ENCODE measurements around the gene MTCL1. TPM values are rescaled to one million over a fixed set of nuclear protein-coding genes. Genes with fewer than 3 reads are reported as not detected.

MTCL1 gene
- total and polyA plus RNA-seq, 8 donors = 7.1 to 16.0 (median 11.9) TPM

DNA sequence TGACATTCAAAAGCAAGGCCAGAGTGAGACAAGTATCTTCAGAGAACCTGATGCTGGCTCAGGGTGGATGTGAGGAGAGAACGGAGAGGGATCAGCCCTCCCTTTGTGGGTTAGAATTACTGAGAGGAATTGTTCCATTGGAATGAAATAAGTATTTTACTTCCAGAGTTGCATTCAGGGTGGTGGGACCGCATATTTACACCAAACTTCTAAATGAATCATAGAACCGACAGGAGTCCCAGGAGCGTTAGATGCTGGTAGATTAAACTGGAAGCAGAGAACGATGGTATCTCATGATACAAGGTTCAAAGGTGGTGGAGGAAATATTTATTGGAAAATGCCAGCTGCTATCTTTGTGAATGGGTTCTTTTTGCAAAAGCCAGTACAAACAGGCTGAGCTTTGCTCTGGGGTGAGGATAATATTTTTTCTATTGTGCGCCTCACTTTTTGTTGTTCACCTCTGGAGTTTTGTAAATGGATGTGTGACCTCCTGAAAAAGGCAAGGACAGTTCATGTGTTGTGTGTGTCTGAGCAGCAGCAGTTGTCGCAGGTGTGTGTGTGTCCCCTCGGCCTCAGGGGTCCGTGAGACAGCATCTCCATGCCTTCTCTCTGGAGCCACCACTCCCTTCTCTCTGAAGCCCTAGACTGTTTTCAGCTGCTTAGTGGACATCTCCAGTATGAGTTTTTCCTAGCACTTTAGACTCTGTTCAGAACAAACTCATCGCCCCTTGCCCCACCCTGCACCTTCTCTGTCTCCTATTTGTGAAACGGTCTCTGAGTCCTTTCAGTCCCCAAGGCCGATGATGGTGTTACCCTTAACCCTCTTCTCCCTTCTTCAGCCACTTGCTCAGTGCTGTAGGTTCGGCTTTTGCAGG, 17.8 kb downstream of the MTCL1 start:
- Histone ChIP-seq H3K27ac (no peak overlapping the region), H3K4me3 (no peak overlapping the region), H3K9me3 (no peaks in the 10 kb centered on the region), H3K27me3 (no peaks in the 10 kb centered on the region), H3K36me3 (no peaks in the 10 kb centered on the region), H3K4me1 (no peaks in the 10 kb centered on the region)
- TF ChIP-seq, protein P1, sequence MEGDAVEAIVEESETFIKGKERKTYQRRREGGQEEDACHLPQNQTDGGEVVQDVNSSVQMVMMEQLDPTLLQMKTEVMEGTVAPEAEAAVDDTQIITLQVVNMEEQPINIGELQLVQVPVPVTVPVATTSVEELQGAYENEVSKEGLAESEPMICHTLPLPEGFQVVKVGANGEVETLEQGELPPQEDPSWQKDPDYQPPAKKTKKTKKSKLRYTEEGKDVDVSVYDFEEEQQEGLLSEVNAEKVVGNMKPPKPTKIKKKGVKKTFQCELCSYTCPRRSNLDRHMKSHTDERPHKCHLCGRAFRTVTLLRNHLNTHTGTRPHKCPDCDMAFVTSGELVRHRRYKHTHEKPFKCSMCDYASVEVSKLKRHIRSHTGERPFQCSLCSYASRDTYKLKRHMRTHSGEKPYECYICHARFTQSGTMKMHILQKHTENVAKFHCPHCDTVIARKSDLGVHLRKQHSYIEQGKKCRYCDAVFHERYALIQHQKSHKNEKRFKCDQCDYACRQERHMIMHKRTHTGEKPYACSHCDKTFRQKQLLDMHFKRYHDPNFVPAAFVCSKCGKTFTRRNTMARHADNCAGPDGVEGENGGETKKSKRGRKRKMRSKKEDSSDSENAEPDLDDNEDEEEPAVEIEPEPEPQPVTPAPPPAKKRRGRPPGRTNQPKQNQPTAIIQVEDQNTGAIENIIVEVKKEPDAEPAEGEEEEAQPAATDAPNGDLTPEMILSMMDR (IDR thresholded peaks at IDR 0.05) = no peak
- no peak for DNase-seq
- intact Hi-C loops (cut with DNase I) = no loop called here
- no peak for ATAC-seq

- intact Hi-C loops (cut with DNase I) = no loop called here
- H3K9me3 ChIP-seq = no peaks in the 10 kb centered on the region
- no peak for DNase-seq
- no peak overlapping the region for H3K27ac ChIP-seq
- no peak overlapping the region for H3K4me3 ChIP-seq
- no peaks in the 10 kb centered on the region for H3K4me1 ChIP-seq
- ATAC-seq = no peak
- H3K36me3 ChIP-seq = no peaks in the 10 kb centered on the region
- TF ChIP-seq, protein P1 (IDR thresholded peaks at IDR 0.05) = no peak
- no peaks in the 10 kb centered on the region for H3K27me3 ChIP-seq
These were observed 19.1 kb downstream of the MTCL1 start for GRCh38 chr18:8724452-8724851.

- Histone ChIP-seq H3K4me1 (no peaks in the 10 kb centered on the region), H3K36me3 (no peaks in the 10 kb centered on the region), H3K27me3 (no peaks in the 10 kb centered on the region), H3K27ac (no peak overlapping the region), H3K9me3 (no peaks in the 10 kb centered on the region), H3K4me3 (no peak overlapping the region)
- DNase-seq = no peak
- TF ChIP-seq, protein P1 (IDR thresholded peaks at IDR 0.05) = no peak
- intact Hi-C loops (cut with DNase I) = no loop called here
- no peak for ATAC-seq
These were observed 20.9 kb downstream of the MTCL1 start for GRCh38 chr18:8726281-8726680.

DNA sequence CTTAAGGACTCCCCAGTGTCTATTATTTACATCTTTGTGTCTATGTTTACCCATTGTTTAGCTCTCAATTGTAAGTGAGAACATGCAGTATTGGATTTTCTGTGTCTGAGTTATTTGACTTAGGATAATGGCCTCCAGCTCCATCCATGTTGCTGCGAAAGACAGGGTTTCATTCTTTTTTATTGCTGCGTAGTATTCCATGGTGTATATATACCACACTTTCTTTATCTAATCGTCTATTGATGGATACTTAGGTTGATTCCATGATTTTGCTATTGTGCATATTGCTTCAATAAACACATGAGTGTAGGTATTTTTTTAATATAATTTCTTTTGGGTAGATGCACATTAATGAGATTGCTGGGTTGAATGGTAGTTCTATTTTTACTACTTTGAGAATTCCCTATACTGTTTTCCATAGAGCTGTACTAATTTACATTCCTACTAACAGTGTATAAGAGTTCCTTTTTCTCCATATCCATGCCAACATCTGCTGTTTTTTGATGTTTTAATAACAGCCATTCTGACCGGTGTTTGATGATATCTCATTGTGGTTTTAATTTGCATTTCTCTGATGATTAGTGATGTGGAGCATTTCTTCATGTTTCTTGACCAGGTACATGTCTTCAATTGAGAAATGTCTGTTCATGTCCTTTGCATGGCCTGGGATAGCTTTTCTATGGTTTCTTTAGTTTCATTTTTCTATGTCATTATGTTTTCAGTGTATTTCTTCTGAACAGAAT, 21.8 kb downstream of the MTCL1 start:
- DNase-seq (no peak), ATAC-seq (no peak)
- Histone ChIP-seq H3K9me3 (no peaks in the 10 kb centered on the region), H3K4me1 (no peaks in the 10 kb centered on the region), H3K4me3 (no peak overlapping the region), H3K27me3 (no peaks in the 10 kb centered on the region), H3K27ac (no peak overlapping the region), H3K36me3 (no peaks in the 10 kb centered on the region)
- intact Hi-C loops (cut with DNase I) = no loop called here
- TF ChIP-seq, protein P1 (IDR thresholded peaks at IDR 0.05) = no peak

Measured in left lung (tissue), 10 donors.